ENCODE measurements around the gene PIK3R1. TPM values are rescaled to one million over a fixed set of nuclear protein-coding genes. Genes with fewer than 3 reads are reported as not detected.
A peak's percentile ranks its signal among the peaks of the same experiment; 100 is the strongest.
"Not testable (repeated sequence)": the region's sequence is repeated elsewhere in the genome, so short reads cannot be mapped to it uniquely, and the experiment has no call there.

Gene PIK3R1
- total RNA-seq, 1 donor = 73.8 TPM

DNA sequence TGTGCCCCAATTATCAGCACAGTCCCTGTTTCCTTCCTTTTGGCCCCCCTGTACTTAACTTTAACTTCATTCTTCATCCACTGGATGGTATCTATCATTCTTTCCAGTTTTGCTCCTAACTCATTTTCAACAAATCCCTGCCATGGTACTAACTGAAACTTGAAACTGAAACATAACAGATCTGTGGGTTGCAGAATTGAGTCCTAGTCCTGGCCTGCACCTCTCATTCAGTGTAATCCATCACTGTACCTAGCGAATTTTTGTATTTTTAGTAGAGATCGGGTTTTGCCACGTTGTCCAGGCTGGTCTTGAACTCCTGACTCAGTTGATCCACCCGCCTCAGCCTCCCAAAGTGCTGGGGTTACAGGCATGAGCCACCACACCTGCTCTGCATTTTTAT lies 15.3 kb upstream of the PIK3R1 start:
- no peak overlapping the region for H3K4me3 ChIP-seq (ENCODE audit: low read depth, low read length)
- TF ChIP-seq, protein P1, sequence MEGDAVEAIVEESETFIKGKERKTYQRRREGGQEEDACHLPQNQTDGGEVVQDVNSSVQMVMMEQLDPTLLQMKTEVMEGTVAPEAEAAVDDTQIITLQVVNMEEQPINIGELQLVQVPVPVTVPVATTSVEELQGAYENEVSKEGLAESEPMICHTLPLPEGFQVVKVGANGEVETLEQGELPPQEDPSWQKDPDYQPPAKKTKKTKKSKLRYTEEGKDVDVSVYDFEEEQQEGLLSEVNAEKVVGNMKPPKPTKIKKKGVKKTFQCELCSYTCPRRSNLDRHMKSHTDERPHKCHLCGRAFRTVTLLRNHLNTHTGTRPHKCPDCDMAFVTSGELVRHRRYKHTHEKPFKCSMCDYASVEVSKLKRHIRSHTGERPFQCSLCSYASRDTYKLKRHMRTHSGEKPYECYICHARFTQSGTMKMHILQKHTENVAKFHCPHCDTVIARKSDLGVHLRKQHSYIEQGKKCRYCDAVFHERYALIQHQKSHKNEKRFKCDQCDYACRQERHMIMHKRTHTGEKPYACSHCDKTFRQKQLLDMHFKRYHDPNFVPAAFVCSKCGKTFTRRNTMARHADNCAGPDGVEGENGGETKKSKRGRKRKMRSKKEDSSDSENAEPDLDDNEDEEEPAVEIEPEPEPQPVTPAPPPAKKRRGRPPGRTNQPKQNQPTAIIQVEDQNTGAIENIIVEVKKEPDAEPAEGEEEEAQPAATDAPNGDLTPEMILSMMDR (IDR thresholded peaks at IDR 0.05; ENCODE audit: insufficient read depth, low read depth, low read length) = no peak
- DNase-seq (ENCODE audit: low read depth) = no peak

DNA sequence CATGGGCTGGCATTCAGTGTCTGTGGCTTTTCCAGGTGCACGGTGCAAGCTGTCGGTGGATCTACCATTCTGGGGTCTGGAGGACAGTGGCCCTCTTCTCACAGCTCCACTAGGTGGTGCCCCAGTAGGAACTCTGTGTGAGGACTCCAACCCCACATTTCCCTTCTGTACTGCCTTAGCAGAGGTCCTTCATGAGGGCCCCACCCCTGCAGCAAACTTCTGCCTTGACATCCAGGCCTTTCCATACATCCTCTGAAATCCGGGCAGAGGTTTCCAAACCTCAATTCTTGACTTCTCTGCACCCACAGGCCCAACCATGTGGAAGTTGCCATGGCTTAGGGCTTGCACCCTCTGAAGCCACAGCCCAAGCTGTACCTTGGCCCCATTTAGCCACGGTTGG lies 4.9 kb upstream of the PIK3R1 start:
- not testable (repeated sequence) for DNase-seq (ENCODE audit: low read depth); H3K4me3 ChIP-seq (ENCODE audit: low read depth, low read length)

- TF ChIP-seq, protein P1 (IDR thresholded peaks at IDR 0.05; ENCODE audit: insufficient read depth, low read depth, low read length) = no peak
- H3K4me3 ChIP-seq (ENCODE audit: low read depth, low read length) = peak overlapping the region; percentile 68
- DNase-seq (ENCODE audit: low read depth) = no peak
Measured at GRCh38 chr5:68214482-68215207, 911 bp upstream of the PIK3R1 start.

DNA sequence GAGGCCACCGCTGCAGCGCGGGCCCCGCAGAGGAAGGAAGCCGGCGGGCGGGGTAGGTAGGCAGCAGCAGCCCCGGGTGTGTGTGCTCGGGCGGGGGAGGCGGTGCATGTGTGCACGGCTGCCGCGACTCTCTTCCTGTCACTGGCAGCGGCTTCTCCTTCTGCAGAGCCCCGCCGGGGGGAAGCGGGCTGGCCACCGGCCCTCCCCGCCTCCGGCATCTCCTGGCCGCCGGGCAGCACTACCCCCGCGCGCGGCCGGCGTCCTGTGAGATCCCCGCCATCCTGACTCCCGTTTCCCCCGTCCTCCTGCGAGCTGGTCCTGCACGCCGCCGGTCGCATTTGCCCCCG lies 315 bp downstream of the PIK3R1 start:
- peak overlapping the region; percentile 94 for H3K4me3 ChIP-seq (ENCODE audit: low read depth, low read length)
- no peak for DNase-seq (ENCODE audit: low read depth)
- TF ChIP-seq, protein P1 (IDR thresholded peaks at IDR 0.05; ENCODE audit: insufficient read depth, low read depth, low read length) = no peak

DNA sequence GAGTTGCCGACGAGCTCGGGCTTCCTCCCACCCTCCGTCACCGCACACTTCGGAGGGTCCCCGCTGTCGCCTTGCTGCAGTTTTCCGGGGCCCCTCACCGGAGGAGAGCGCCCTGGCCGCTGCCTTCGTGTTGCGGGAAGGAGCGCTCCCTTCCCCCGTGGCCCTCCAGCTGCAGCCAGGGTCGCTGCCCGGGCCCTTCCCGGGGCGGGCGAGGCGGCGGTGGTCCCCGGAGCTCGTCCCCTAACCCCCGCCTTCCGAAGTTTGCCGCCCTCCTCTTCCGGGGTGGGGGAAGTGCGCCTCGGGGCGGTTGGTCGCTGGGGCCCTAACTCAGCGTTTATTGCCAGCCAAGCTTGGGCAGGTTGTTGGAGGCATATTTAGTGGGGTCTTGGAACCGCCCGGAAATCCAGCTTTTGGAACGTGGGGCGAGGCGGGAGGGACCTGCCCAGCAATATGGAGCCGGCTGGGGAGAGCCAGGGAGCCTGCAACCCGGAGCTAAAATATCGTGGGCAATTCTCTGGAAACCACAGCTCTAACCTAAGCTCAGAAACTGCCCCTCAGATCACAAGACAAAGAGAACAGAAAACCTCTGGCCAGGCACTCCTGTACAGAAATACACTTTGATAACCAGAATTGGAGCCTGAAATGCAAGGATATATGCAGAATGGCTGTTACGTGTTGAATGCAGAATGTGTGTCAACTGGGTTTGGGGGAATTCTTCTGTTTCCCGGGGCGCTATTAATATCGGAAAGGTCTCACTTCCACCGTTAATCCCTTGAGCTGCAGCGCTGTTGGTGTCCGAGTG lies 890 bp downstream of the PIK3R1 start:
- TF ChIP-seq, protein P1 (IDR thresholded peaks at IDR 0.05; ENCODE audit: insufficient read depth, low read depth, low read length) = no peak
- peak overlapping the region; percentile 94 for H3K4me3 ChIP-seq (ENCODE audit: low read depth, low read length)
- DNase-seq (ENCODE audit: low read depth) = peak; percentile 40

GRCh38 chr5:68217047-68217355 lies 1.4 kb downstream of the PIK3R1 start:
- peak overlapping the region; percentile 94 for H3K4me3 ChIP-seq (ENCODE audit: low read depth, low read length)
- DNase-seq (ENCODE audit: low read depth) = no peak
- TF ChIP-seq, protein P1 (IDR thresholded peaks at IDR 0.05; ENCODE audit: insufficient read depth, low read depth, low read length) = no peak

DNA sequence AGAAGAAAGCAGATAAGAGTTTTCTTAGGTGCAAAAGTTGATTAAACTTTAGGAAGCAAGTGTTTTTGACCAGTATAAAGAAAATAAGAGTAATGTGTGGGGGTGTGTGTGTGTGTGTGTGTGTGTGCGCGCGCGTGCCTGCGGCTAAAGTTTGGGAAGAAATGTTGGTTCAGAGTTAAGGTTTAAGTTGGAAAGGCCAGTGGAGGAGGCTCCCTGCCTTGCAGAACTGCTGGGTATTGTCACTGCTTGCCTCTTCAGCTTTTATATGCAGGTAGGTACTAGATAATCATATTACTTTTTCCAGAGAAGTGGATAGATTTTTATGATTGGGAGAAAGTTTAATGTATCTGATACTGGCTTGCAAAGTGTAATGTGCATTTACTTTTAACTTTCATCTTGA lies 2.0 kb downstream of the PIK3R1 start:
- peak; percentile 33 for DNase-seq (ENCODE audit: low read depth)
- peak overlapping the region; percentile 94 for H3K4me3 ChIP-seq (ENCODE audit: low read depth, low read length)
- TF ChIP-seq, protein P1 (IDR thresholded peaks at IDR 0.05; ENCODE audit: insufficient read depth, low read depth, low read length) = no peak
